Gastrocnemius medialis (tissue), 4 donors: ENCODE results near the gene RALGAPA1. TPM values are rescaled to one million over a fixed set of nuclear protein-coding genes. Genes with fewer than 3 reads are reported as not detected.

ENCODE experiments used
- ATAC-seq, 2 donors: fragments of 150-250 bp; one replicate each; pipeline ENCODE4 v1.9.1; 2016
- DNase-seq, 2 donors: peaks; one replicate each; pipeline ENCODE4 v3.0.0-alpha.2; 2019
- H3K27ac ChIP-seq, 4 donors: fragments of 200-600 bp; sonication (generic); 1 replicate in 1 of 4; 2 replicates in 3 of 4; pipeline ENCODE4 v1.5.1; 2016 to 2018; ENCODE audit warnings: mild to moderate bottlenecking in 2 of 4, moderate library complexity in 1 of 4
- H3K27me3 ChIP-seq, 3 donors: fragments of 200-600 bp; sonication (generic) in 2 of 3; 1 replicate in 1 of 3; 2 replicates in 2 of 3; pipeline versions ENCODE4 v1.5.1 to v1.6.0; 2016 to 2019; ENCODE audit warnings: mild to moderate bottlenecking in 1 of 3, moderate library complexity in 1 of 3
- H3K36me3 ChIP-seq, 2 donors: fragments of 200-600 bp; sonication (generic) in 1 of 2; one replicate each; pipeline ENCODE4 v1.5.1; 2017 to 2018
- H3K4me1 ChIP-seq, 2 donors: fragments of 200-600 bp; sonication (generic) in 1 of 2; one replicate each; pipeline ENCODE4 v1.5.1; 2016 to 2017; ENCODE audit warnings: mild to moderate bottlenecking in 2 of 2
- H3K4me3 ChIP-seq, 4 donors: fragments of 200-600 bp; sonication (generic) in 3 of 4; 1 replicate in 1 of 4; 2 replicates in 3 of 4; pipeline ENCODE4 v1.5.1; 2016 to 2019; ENCODE audit warnings: mild to moderate bottlenecking in 2 of 4
- H3K9me3 ChIP-seq, 3 donors: fragments of 200-600 bp; sonication (generic) in 2 of 3; 1 replicate in 1 of 3; 2 replicates in 2 of 3; pipeline ENCODE4 v1.5.1; 2016 to 2019
- CTCF ChIP-seq, 5 experiments: fragments of 450-650 bp in 3 of 5; fragments of 200-600 bp in 2 of 5; sonication (generic) in 2 of 5; IDR thresholded peaks in 4 of 5; conservative IDR thresholded peaks in 1 of 5; 1 replicate in 4 of 5; 2 replicates in 1 of 5; pipeline ENCODE4 v1.5.1; 2016 to 2019; ENCODE audit warnings: antibody characterized with exemption in 5 of 5, mild to moderate bottlenecking in 3 of 5, moderate library complexity in 3 of 5
- POLR2A ChIP-seq, 2 donors: fragments of 450-650 bp; IDR thresholded peaks; one replicate each; pipeline ENCODE4 v1.6.1; 2017; ENCODE audit warnings: antibody characterized with exemption in 2 of 2, mild to moderate bottlenecking in 2 of 2, moderate library complexity in 2 of 2
- in situ Hi-C, 4 donors: fragments of 200-750 bp; cut with MboI; loops; one replicate each; pipeline versions ENCODE4 v1.15.0 to v1.8.0; 2017; ENCODE audit warnings: low sequenced_read_pairs in 4 of 4
- intact Hi-C: fragments of 100-400 bp; cut with DNase I; formaldehyde crosslinking; loops from one replicate; pipeline ENCODE4 v1.15.1; 2023; ENCODE audit warnings: low total_unique reads
- total RNA-seq, 4 donors: library from RNA; depleted of rRNA; stranded (reverse); fragments of >200 nt; gene quantifications; one replicate each; pipeline versions ENCODE4 v1.1.0 to v1.2.3, GENCODE V29; 2016

The RALGAPA1 gene
- total RNA-seq, 4 donors from 2014 or later, result 26.0 to 55.9 (median 30.2) TPM

GRCh38 chr14:35535483-35536112 lies 273.5 kb downstream of the RALGAPA1 start:
- H3K4me3 ChIP-seq, result peak overlapping the region; percentile 8 to 61 (median 43)
- intact Hi-C loops (no loop called here), in situ Hi-C loops (no loop called here)

GRCh38 chr14:35534873-35535482 lies 274.1 kb downstream of the RALGAPA1 start:
- no peaks in the 10 kb centered on the region for H3K9me3 ChIP-seq
- DNase-seq (no peak), ATAC-seq (peak; percentile 67 to 75)
- peak overlapping the region; percentile 8 to 61 (median 48) for H3K4me3 ChIP-seq
- H3K27ac ChIP-seq, result no peak overlapping the region
- intact Hi-C loops, result no loop called here
- in situ Hi-C loops, result no loop called here
- peaks cover 11 to 26% of the 10 kb centered on the region in 2 donors for H3K4me1 ChIP-seq
- TF ChIP-seq CTCF (IDR thresholded peaks at IDR 0.05 in 4 of 5, conservative IDR thresholded peaks at IDR 0.05 in 1 of 5), result no peak
- no peak for TF ChIP-seq POLR2A (IDR thresholded peaks at IDR 0.05)
- H3K36me3 ChIP-seq, result no peaks in the 10 kb centered on the region
- peaks cover 38 to 48% (median 41%) of the 10 kb centered on the region in 3 donors for H3K27me3 ChIP-seq

More at GRCh38 chr14:35535483-35536112, 273.5 kb downstream of the RALGAPA1 start:
- ATAC-seq (peak in 1 of 2 donors; percentile 25), DNase-seq (no peak)
- Histone ChIP-seq H3K27me3 (peaks cover 38 to 48% (median 40%) of the 10 kb centered on the region in 3 donors), H3K4me1 (peaks cover 11 to 26% of the 10 kb centered on the region in 2 donors), H3K9me3 (no peaks in the 10 kb centered on the region), H3K27ac (no peak overlapping the region), H3K36me3 (no peaks in the 10 kb centered on the region)
- no peak for TF ChIP-seq POLR2A (IDR thresholded peaks at IDR 0.05)
- no peak for TF ChIP-seq CTCF (IDR thresholded peaks at IDR 0.05 in 4 of 5, conservative IDR thresholded peaks at IDR 0.05 in 1 of 5)

- H3K36me3 ChIP-seq, result no peaks in the 10 kb centered on the region
- H3K27me3 ChIP-seq, result peaks cover 38 to 48% (median 42%) of the 10 kb centered on the region in 3 donors
- TF ChIP-seq CTCF (IDR thresholded peaks at IDR 0.05 in 4 of 5, conservative IDR thresholded peaks at IDR 0.05 in 1 of 5), result no peak
- TF ChIP-seq POLR2A (IDR thresholded peaks at IDR 0.05), result no peak
- peak overlapping the region; percentile 50 to 82 (median 60) for H3K4me3 ChIP-seq
- H3K4me1 ChIP-seq, result peaks cover 11 to 26% of the 10 kb centered on the region in 2 donors
- no peak overlapping the region for H3K27ac ChIP-seq
- no peak for DNase-seq
- peak in 1 of 2 donors; percentile 10 for ATAC-seq
- H3K9me3 ChIP-seq, result no peaks in the 10 kb centered on the region
- in situ Hi-C loops (no loop called here), intact Hi-C loops (no loop called here)
Measured at GRCh38 chr14:35534208-35534872, 274.8 kb downstream of the RALGAPA1 start.

GRCh38 chr14:35533357-35534207 lies 275.5 kb downstream of the RALGAPA1 start, which contains the start of gene INSM2:
INSM2 (plus strand) TSS chr14:35534164; CDS start chr14:35534253, 89 bp downstream.
- intact Hi-C loops (no loop called here), in situ Hi-C loops (no loop called here)
- peak within 1 kb of the TSS; percentile 50 to 82 (median 60) for H3K4me3 ChIP-seq
- no peak for TF ChIP-seq CTCF (IDR thresholded peaks at IDR 0.05 in 4 of 5, conservative IDR thresholded peaks at IDR 0.05 in 1 of 5)
- no peak for TF ChIP-seq POLR2A (IDR thresholded peaks at IDR 0.05)
- DNase-seq (no peak), ATAC-seq (peak; percentile 57 to 60)
- H3K27ac ChIP-seq, result no peak within 1 kb of the TSS
- H3K4me1 ChIP-seq, result peaks cover 11 to 26% of the 10 kb centered on the region in 2 donors
- no peaks in the 10 kb centered on the region for H3K36me3 ChIP-seq
- H3K27me3 ChIP-seq, result peaks cover 38 to 48% (median 42%) of the 10 kb centered on the region in 3 donors
- H3K9me3 ChIP-seq, result no peaks in the 10 kb centered on the region
